Measurements from ENCODE around the gene UBL7. TPM values are rescaled to one million over a fixed set of nuclear protein-coding genes. Genes with fewer than 3 reads are reported as not detected.

Gene UBL7
- total RNA-seq, 1 donor from 2014 or later, result 65.2 TPM

DNA sequence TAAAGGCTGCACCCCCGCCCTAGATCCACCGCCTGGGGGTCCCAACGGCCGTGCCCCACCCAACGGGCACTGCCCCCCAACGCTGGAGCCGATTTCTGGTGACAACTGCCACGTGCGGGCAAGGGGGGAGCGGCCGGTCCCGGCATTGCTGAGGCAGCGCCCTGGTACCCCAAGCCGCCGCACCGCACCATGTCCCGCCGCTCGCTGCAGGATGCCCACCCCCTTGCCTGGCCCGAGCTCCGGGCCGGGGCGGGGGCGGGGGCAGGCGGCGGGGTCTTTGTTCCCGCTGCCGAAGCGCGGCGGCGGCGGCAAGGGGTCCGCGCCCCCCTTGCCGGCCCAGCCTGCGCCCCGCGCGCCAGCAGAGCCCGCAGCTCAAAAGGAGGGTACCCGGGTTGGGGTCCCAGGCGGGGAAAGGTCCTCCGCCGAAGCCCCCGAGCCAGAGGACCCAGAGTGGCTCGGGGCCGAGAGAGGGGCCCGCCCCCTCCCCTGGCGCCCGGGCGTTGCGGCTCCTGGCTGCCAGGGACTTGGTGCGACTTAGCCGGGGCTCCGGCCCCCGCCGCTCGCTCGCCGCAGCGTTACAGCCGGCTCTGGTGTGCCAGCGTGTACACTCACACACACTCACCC, 27.9 kb downstream of the UBL7 start:
- Histone ChIP-seq H3K36me3 (ENCODE audit: control insufficient read depth, insufficient read depth, low read length) (no peaks in the 10 kb centered on the region), H3K27me3 (ENCODE audit: control insufficient read depth, insufficient read depth, low read length) (no peaks in the 10 kb centered on the region), H3K4me3 (ENCODE audit: low read depth, low read length) (peak overlapping the region; percentile 89)
- no peak for DNase-seq (ENCODE audit: low read depth)
- TF ChIP-seq, protein P1, sequence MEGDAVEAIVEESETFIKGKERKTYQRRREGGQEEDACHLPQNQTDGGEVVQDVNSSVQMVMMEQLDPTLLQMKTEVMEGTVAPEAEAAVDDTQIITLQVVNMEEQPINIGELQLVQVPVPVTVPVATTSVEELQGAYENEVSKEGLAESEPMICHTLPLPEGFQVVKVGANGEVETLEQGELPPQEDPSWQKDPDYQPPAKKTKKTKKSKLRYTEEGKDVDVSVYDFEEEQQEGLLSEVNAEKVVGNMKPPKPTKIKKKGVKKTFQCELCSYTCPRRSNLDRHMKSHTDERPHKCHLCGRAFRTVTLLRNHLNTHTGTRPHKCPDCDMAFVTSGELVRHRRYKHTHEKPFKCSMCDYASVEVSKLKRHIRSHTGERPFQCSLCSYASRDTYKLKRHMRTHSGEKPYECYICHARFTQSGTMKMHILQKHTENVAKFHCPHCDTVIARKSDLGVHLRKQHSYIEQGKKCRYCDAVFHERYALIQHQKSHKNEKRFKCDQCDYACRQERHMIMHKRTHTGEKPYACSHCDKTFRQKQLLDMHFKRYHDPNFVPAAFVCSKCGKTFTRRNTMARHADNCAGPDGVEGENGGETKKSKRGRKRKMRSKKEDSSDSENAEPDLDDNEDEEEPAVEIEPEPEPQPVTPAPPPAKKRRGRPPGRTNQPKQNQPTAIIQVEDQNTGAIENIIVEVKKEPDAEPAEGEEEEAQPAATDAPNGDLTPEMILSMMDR (IDR thresholded peaks at IDR 0.05; ENCODE audit: insufficient read depth, low read length, poor library complexity, severe bottlenecking), result no peak

DNA sequence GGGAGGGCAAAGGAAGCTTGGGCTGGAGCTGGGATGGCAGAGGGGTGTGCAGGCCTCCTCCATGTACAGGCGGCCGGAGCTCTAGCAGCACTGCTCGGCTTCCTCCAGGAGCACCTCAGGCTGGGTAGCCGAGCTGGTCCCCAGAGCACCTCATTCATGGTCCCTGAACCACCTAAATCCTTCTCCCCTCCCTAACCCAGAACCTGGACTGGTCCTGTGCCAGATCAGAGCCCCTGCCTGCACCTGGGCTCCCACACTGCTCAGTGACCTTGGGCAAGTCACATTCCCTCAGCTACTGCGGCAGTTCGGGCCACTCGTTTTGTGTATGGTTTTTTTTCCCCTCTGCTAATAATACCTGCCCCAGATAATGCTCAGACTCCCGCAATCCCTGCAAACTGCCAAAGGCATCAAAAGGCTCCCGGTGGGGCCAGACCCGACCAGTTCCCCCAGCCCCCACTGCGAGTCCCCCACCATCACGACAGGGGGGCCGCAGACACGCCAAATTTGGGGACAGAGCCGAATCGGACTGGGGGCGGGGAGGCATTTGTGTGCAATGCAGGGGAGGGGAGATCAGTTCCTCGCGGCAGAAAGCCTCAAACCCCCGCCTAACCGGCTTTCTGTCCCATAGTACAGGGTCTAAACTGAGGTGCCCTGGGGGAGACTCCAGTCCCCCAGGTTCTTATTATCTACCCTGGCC, 28.5 kb downstream of the UBL7 start:
- Histone ChIP-seq H3K36me3 (ENCODE audit: control insufficient read depth, insufficient read depth, low read length) (no peaks in the 10 kb centered on the region), H3K4me3 (ENCODE audit: low read depth, low read length) (peak overlapping the region; percentile 89), H3K27me3 (ENCODE audit: control insufficient read depth, insufficient read depth, low read length) (no peaks in the 10 kb centered on the region)
- TF ChIP-seq, protein P1 (IDR thresholded peaks at IDR 0.05; ENCODE audit: insufficient read depth, low read length, poor library complexity, severe bottlenecking), result no peak
- no peak for DNase-seq (ENCODE audit: low read depth)

DNA sequence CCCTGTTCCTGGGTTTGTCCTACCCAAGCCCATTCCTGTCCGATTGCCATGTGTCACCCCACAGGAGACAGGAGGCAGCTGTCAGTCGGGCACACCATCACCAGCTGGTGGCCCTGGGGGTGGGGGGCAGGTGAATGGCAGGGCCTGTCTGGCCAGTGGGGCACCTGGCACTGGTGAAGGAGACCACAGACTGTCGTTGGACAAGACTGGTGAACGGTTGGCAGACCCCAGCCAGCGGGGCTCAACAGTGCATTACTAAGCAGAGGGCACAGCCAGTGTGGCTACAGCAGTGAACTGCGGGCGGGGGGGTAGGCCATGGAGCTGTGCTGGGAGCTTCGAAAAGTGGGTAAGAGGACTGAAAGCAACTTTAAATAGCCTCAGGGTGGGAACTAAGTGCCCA, 29.3 kb downstream of the UBL7 start:
- Histone ChIP-seq H3K4me3 (ENCODE audit: low read depth, low read length) (peak overlapping the region; percentile 89), H3K36me3 (ENCODE audit: control insufficient read depth, insufficient read depth, low read length) (no peaks in the 10 kb centered on the region), H3K27me3 (ENCODE audit: control insufficient read depth, insufficient read depth, low read length) (no peaks in the 10 kb centered on the region)
- DNase-seq (ENCODE audit: low read depth), result no peak
- TF ChIP-seq, protein P1 (IDR thresholded peaks at IDR 0.05; ENCODE audit: insufficient read depth, low read length, poor library complexity, severe bottlenecking), result no peak

DNA sequence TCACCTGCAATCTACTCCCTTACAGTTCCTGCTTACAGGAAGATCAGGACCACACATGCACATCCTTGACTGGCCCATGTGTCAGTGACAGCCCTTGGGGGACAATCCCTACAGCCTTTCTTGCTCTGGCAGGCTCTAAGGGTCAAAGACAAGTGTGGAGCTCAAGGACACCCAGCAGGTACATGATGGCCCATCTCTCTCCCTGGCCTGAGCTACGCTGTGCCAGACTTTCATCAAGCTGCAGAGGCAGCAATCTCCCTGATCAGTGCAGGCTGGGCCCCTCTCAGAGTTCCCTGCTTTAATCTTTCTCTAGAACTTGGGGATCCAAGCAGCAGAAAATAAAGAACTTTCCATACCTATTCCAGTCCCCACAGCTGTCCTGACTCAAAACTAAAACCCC, 29.8 kb downstream of the UBL7 start:
- TF ChIP-seq, protein P1 (IDR thresholded peaks at IDR 0.05; ENCODE audit: insufficient read depth, low read length, poor library complexity, severe bottlenecking), result no peak
- no peak for DNase-seq (ENCODE audit: low read depth)
- Histone ChIP-seq H3K36me3 (ENCODE audit: control insufficient read depth, insufficient read depth, low read length) (no peaks in the 10 kb centered on the region), H3K27me3 (ENCODE audit: control insufficient read depth, insufficient read depth, low read length) (no peaks in the 10 kb centered on the region), H3K4me3 (ENCODE audit: low read depth, low read length) (no peak overlapping the region)

DNA sequence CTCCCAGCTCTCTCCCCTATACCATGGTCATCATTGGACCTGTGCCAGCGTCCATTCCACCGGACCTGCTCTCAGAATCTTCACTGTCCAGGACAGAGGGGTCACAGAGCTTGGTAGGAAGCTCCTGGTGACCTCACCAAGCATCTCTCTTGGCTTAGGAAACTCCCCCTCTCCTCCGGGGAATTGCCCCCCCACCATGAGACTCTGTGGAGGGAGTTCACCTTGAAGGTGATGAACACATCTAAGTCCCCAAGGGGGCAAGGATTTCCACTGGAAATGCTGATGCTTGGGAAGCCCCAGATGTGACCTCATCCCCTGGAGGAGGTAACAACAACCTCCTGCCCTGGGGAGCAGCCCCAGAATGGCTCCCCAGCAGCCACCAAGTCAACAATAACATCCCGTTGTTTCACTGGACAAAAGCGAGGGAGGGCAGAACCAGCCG, 30.4 kb downstream of the UBL7 start:
- TF ChIP-seq, protein P1 (IDR thresholded peaks at IDR 0.05; ENCODE audit: insufficient read depth, low read length, poor library complexity, severe bottlenecking), result no peak
- Histone ChIP-seq H3K27me3 (ENCODE audit: control insufficient read depth, insufficient read depth, low read length) (no peaks in the 10 kb centered on the region), H3K4me3 (ENCODE audit: low read depth, low read length) (no peak overlapping the region), H3K36me3 (ENCODE audit: control insufficient read depth, insufficient read depth, low read length) (no peaks in the 10 kb centered on the region)
- DNase-seq (ENCODE audit: low read depth), result no peak

Data from kidney epithelial cell (primary cell).